GM23338 (cell line): ENCODE results near the gene TULP3.

Source experiments
- CREB1 ChIP-seq: fragments of 250-450 bp; sonication (Bioruptor Pico); IDR thresholded peaks from 2 replicates; pipeline ENCODE4 v1.5.0; 2020; ENCODE audit warnings: low read depth, mild to moderate bottlenecking, moderate library complexity
- CTCF ChIP-seq, 2 experiments: fragments of 200-600 bp in 1 of 2; sonication (generic) in 1 of 2; conservative IDR thresholded peaks; 2 replicates each; pipeline versions ENCODE4 v1.5.1 to v1.6.1; 2016 to 2017; ENCODE audit warnings: antibody characterized with exemption in 2 of 2, low read depth in 2 of 2, mild to moderate bottlenecking in 2 of 2, moderate library complexity in 1 of 2
- ETS1 ChIP-seq: IDR thresholded peaks from 2 replicates; pipeline ENCODE4 v1.6.1; 2016; ENCODE audit warnings: antibody characterized with exemption
- EZH2 ChIP-seq: fragments of 200-600 bp; sonication (generic); IDR thresholded peaks from one replicate; pipeline ENCODE4 v1.8.0; 2017; ENCODE audit warnings: antibody characterized with exemption, mild to moderate bottlenecking, low read depth; ENCODE audit not compliant: unreplicated experiment
- EZH2phosphoT487 ChIP-seq: fragments of 200-600 bp; sonication (generic); IDR thresholded peaks from one replicate; pipeline ENCODE4 v1.8.1; 2018; ENCODE audit warnings: antibody characterized with exemption; ENCODE audit not compliant: unreplicated experiment
- JUNB ChIP-seq: IDR thresholded peaks from one replicate; pipeline ENCODE4 v1.6.1; 2016; ENCODE audit warnings: antibody characterized with exemption; ENCODE audit not compliant: unreplicated experiment
- NANOG ChIP-seq: IDR thresholded peaks from 2 replicates; pipeline ENCODE4 v1.6.1; 2016; ENCODE audit warnings: antibody characterized with exemption, borderline replicate concordance
- POLR2AphosphoS5 ChIP-seq: IDR thresholded peaks from 2 replicates; pipeline ENCODE4 v1.6.1; 2016; ENCODE audit warnings: antibody characterized with exemption, low read depth
- REST ChIP-seq: IDR thresholded peaks from one replicate; pipeline ENCODE4 v1.6.1; 2018; ENCODE audit warnings: antibody characterized with exemption; ENCODE audit not compliant: unreplicated experiment
- STAT1 ChIP-seq: IDR thresholded peaks from one replicate; pipeline ENCODE4 v1.6.1; 2016; ENCODE audit warnings: antibody characterized with exemption; ENCODE audit not compliant: unreplicated experiment
- ZNF114 ChIP-seq: fragments of 250-450 bp; sonication (Bioruptor Pico); IDR thresholded peaks from 2 replicates; pipeline ENCODE4 v1.5.0; 2020; ENCODE audit warnings: mild to moderate bottlenecking, moderate library complexity
- ZNF331 ChIP-seq: fragments of 250-450 bp; sonication (Bioruptor Pico); IDR thresholded peaks from 2 replicates; pipeline ENCODE4 v1.5.0; 2020; ENCODE audit warnings: low read depth, mild to moderate bottlenecking, moderate library complexity
- ZNF462 ChIP-seq: fragments of 250-450 bp; sonication (Bioruptor Pico); IDR thresholded peaks from 2 replicates; pipeline ENCODE4 v1.5.0; 2020; ENCODE audit warnings: mild to moderate bottlenecking, moderate library complexity

- TF ChIP-seq CTCF (conservative IDR thresholded peaks at IDR 0.05; ENCODE audit: low read depth in 2 of 2) (no peak), REST (no peak), EZH2 (no peak), ZNF462 (no peak), CREB1 (no peak), POLR2AphosphoS5 (no peak), EZH2phosphoT487 (no peak), ETS1 (no peak), NANOG (no peak), ZNF331 (CRISPR knock-in tag) (no peak), JUNB (no peak), STAT1 (no peak), ZNF114 (CRISPR knock-in tag) (no peak)
Measured at GRCh38 chr12:2984698-2985097, 94.0 kb downstream of the TULP3 start.
